HG03469 (cell line): ENCODE measurements around the gene OR2C3.

Experiments used
- ATAC-seq: cut with Tn5 transposase; IDR thresholded peaks from one replicate; pipeline ENCODE4 v1.9.1; 2021; ENCODE audit warnings: mild to moderate bottlenecking, moderate library complexity, moderate number of reproducible peaks; ENCODE audit not compliant: unreplicated experiment

OR2C3 gene

DNA sequence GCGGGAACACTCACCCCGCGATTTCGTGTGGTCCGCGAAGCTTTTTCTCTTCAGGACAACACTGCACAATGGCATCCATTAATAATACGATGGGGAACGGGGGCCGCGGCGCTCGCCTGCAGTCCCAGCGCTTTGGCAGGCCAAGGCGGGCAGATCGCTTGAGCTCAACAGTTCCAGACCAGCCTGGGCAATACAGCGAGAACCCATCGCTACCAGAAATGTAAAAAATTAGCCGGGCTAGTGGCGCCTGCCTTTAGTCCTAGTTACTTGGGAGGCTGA, 17.7 kb downstream of the OR2C3 start:
- no peak for ATAC-seq

DNA sequence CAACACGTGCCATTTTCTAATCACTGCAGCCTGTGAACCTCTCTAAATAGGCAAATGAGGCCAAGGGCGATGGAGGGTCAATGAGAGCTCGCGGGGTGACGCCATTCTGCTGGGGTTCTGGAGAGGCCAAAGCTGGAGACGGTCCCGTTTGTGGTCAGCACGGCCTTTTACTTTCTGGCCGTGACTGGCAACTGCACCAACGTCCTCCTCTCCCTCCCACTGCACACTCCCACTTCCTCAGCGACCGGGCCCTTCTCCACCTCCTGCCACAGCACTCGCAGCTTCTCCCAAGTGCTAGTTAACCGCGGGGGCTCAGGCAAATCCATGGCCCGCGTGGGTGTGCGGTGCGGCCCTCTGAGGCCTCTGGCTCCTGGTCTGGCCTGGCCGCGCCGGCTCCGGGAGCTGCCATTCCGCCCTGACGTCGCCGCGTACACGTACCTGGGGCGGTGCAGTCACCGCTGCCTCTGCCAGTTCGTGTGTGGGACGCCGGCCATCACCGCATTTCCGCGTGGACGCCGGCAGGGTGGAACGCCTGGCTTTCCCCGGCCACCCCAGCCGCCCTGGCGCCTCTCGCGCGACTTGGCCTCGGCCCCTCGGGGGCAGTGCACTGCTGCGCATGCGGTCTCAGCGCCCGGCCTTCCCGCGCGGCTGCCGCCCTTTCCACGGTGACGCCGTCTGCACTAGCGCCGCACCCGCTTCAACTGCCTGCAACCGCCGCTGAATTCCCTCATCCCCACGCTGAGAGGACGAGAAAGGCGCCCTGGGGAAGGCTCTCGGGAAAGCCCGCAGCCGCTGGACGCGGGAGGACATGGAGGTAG, 18.2 kb downstream of the OR2C3 start:
- ATAC-seq, result no peak

DNA sequence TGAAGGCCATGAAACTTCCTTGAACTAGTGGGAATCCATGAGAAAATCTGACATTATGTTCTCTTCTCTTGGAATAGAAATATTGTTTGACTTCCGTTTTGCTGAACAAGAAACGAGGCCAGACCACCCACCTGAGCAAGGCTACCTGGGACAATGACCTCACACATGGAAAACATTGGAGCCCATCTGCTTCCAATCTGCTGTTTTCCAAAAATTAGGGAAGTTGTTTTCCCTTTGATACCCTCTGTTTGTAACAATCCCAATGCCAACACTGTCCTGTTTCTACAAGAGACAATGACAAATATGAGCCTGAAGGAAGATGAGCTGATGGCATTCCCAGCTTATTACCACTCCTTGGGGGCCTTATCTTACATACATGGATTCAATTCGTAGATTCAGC, 29.4 kb downstream of the OR2C3 start:
- ATAC-seq, result no peak

DNA sequence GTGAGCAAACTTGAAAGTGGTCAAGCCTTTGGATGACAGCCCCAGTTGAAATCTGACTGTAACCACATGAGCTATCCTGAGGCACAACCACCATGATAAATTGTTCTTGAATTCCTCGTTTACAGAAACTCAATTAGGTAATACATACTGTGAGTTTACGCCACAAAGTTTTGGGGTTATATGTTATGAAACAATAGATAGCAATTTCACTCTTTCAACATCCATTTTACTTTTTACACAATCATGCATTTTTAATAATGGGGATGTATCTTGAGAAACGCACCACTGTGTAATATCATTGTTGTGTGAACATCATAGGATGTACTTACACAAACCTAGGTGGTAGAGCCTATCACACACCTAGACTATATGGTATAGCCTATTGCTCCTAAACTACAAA, 35.4 kb downstream of the OR2C3 start:
- ATAC-seq, result no peak

DNA sequence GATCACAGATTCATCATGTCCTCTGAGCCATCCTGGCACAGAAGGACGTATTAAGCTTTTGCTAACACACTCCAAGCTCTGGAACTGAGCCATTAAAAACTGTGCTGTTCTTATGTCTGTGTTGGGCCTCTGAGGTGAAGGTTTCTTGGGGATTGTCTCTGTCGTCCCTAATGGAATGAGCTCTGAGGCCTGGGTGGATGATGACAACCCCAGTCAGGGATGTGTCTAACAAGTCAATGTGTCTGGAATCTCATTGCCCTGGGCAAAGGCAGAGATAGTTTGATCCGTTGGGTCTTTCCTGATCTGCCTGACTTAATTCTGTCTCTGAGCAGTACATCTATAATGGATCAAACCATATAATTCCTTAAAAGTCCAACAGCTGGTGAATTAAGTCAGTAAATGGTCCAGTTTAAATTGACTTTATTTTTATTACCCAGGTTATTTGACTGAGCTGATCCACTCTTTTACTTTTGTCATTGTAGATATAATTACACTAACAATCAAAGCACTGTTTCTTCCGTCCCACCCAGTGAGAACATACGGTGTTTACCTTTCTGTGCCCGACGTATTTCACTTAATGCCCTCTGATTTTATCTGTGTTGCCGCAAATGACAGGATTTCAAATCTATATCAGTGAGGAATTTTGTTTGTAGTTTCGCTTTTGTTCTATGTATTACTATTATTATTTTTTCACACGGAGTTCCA, 39.5 kb downstream of the OR2C3 start:
- ATAC-seq, result no peak

DNA sequence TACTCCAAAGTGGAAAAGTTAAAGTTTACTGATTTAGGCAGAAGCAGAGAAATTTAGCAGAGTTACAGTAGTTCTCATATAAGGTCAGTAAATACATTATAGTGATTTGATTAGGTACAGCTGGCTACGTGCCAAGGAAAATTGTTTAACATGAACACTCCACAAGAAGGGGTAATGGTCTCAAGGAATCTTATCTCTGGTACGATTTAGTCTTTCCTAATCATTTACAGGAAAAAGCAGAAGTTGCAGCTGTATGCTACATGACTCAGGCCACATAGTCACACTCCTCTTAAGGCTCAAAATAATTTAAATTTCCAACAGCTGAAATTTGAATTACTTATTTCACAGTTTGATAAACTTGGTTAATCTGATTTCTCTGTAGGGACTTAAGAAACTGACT, 41.5 kb downstream of the OR2C3 start:
- peak; percentile 58 for ATAC-seq

DNA sequence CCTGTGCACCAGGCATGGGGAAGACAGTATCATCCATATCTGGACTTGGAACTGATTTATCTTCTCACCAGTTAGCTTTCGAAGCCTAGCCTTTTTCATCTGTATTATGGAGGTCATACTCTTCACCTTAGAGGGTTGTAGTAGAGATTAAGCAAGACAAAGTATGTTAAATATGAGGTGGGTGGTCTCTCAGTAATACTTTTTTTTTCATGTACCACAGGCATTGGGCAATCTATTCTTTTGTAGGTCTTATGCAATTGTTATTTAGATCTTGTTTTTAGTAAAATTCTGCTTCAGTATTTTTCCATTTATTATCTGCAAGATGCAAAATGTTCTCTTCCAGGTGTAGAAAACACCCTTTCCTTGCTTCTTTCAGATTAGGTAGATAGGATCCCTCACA, 43.1 kb downstream of the OR2C3 start:
- no peak for ATAC-seq

DNA sequence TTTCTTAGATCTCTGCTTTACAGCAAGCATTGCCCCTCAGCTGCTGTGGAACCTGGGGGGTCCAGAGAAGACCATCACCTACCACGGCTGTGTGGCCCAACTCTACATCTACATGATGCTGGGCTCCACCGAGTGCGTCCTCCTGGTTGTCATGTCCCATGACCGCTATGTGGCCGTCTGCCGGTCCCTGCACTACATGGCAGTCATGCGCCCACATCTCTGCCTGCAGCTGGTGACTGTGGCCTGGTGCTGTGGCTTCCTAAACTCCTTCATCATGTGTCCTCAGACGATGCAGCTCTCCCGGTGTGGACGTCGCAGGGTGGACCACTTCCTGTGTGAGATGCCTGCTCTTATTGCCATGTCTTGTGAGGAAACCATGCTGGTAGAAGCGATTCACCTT, 44.9 kb downstream of the OR2C3 start:
- no peak for ATAC-seq

DNA sequence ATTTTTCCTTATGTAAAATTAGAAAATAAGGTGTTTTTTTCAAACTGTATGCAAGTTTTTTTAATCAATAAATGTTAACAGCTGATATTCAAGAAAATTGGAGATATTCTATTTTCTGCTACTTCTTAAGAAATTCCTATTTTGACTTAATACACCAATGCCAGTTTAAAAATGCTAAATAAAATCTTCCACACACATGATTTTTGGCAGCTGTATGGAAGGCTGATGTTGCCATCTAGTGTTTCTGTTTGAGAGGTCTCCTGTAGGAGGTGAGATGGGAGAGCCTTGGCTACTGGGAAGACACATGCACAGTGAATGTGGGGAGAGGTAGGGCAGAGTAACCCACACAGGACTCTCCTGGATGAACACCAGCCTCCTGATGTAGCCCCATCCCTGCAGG, 49.2 kb downstream of the OR2C3 start:
- ATAC-seq, result peak; percentile 63

DNA sequence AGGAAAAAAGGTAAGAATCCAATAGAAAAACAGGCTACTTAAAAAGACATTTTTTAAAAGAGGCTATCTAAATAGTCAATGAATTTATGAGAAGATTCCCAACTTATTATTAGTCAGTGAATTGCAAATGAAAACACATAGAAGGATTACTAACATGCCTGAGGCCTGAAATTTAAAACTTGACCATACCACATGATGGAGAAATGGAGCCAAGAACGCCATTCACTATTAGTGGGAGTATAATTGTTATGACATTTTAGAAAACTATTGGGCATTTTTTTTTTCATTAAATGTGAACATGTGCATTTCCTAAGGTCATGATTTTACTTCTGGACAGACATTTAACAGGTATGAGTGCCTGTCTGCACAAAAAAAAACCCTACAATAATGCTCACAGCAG, 53.5 kb downstream of the OR2C3 start:
- ATAC-seq, result no peak

DNA sequence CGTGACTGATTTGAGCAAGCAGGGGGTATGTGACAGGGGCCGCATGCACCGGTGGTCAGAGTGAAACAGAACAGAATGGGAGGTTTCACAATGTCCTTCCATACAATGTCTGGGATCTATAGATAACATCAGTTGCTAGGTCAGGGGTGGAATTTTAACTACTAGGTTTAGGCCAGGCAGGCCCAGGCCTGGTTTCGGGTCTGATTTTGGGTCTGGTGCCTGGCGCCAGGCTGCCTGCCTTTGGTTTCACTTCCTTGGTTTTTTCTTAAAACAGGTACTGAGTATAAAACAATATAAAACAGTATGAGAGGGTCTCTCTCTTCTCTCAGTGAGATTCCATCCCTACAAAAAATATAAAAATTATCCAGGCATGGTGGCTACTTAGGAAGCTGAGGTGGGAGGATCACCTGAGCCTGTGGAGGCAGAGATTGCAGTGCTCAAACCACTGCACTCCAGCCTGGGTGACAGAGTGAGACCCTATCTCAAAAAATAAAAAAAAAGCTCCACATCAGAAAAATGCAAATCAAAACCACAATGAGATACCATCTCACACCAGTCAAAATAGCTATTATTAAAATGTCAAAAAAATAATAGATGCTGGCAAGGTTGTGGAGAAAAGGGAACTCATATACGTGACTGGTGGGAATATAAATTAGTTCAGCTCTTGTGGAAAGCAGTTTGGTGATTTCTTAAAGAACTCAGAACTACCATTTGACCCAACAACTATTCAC, 59.7 kb downstream of the OR2C3 start:
- peak; percentile 32 for ATAC-seq

DNA sequence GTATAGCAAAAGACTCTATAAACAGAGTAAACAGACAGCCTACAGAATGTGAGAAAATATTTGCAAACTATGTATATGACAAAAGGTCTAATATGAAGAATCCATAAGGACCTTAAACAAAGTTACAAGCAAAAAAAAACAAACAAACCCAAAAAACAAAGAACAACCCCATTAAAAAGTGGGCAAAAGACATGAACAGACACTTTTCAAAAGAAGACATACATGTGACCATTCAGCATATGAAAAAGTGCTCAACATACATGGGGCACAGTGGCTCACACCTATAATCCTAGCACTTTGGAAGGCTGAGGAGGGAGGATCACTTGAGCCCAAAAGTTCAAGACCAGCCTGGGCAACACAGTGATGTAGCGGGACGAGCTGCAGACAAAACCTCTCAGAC, 60.4 kb downstream of the OR2C3 start:
- ATAC-seq, result no peak
